ENCODE results near the gene PTPRG. TPM values are rescaled to one million over a fixed set of nuclear protein-coding genes. Genes with fewer than 3 reads are reported as not detected.

PTPRG gene
- polyA plus RNA-seq, 3 donors = not detected

DNA sequence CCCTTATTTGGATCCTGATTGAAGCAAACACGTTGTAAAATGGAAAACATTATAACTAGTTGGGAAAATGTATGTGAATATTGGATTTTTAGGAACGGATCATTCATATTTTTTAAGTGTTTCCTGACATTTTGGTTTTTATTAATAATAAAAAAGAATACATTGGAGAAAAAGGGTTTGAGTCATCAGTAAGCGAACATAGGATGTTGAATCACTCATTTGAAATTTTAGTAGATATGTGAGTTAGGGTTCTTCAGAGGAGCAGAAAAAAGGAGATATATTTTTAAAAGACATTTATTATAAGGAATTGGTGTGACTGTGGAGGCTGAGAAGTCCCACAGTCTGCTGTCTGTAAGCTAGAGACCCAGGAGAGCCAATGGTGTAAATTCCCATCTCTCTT is 258.5 kb downstream of the PTPRG start:
- no peak overlapping the region for H3K4me3 ChIP-seq (replicated peaks in 1 of 3; ENCODE audit: low read depth in 2 of 3, low read length in 3 of 3)
- no peaks in the 10 kb centered on the region for H3K9me3 ChIP-seq (replicated peaks in 1 of 2; ENCODE audit: control insufficient read depth in 1 of 2, insufficient read depth in 1 of 2, low read length in 2 of 2)
- TF ChIP-seq, protein P1, sequence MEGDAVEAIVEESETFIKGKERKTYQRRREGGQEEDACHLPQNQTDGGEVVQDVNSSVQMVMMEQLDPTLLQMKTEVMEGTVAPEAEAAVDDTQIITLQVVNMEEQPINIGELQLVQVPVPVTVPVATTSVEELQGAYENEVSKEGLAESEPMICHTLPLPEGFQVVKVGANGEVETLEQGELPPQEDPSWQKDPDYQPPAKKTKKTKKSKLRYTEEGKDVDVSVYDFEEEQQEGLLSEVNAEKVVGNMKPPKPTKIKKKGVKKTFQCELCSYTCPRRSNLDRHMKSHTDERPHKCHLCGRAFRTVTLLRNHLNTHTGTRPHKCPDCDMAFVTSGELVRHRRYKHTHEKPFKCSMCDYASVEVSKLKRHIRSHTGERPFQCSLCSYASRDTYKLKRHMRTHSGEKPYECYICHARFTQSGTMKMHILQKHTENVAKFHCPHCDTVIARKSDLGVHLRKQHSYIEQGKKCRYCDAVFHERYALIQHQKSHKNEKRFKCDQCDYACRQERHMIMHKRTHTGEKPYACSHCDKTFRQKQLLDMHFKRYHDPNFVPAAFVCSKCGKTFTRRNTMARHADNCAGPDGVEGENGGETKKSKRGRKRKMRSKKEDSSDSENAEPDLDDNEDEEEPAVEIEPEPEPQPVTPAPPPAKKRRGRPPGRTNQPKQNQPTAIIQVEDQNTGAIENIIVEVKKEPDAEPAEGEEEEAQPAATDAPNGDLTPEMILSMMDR (IDR thresholded peaks at IDR 0.05) = no peak
- no peak for DNase-seq
- H3K4me1 ChIP-seq (ENCODE audit: control insufficient read depth in 1 of 2, insufficient read depth in 2 of 2, low read length in 2 of 2) = no peaks in the 10 kb centered on the region
- no peaks in the 10 kb centered on the region for H3K27me3 ChIP-seq (ENCODE audit: control insufficient read depth in 2 of 2, insufficient read depth in 2 of 2, low read length in 2 of 2)
- no peak overlapping the region for H3K27ac Mint-ChIP-seq
- H4K20me1 ChIP-seq (ENCODE audit: insufficient read depth, low read length) = no peaks in the 10 kb centered on the region
- no peaks in the 10 kb centered on the region for H3K36me3 Mint-ChIP-seq
- no peak overlapping the region for H3K4me3 Mint-ChIP-seq
- peaks cover 0 to 4% (median 2%) of the 10 kb centered on the region in 7 donors for H3K9me3 Mint-ChIP-seq
- WGBS (ENCODE audit: insufficient coverage) = 100% methylated on average over 1 of the region's 3 CpGs
- H3K9ac ChIP-seq (ENCODE audit: insufficient read depth, low read length, poor library complexity, severe bottlenecking) = no peak overlapping the region
- intact Hi-C loops (cut with micrococcal nuclease) = no loop called here
- no peak overlapping the region for H2AFZ ChIP-seq (ENCODE audit: insufficient read depth, low read depth, low read length, poor library complexity, severe bottlenecking)
- H3K4me1 Mint-ChIP-seq = no peaks in the 10 kb centered on the region
- H3K4me2 ChIP-seq (replicated peaks; ENCODE audit: extremely low read depth, low read length, poor library complexity, severe bottlenecking) = no peak overlapping the region
- peaks cover 0 to 2% (median 0%) of the 10 kb centered on the region in 3 donors for H3K27me3 Mint-ChIP-seq (ENCODE audit: low read depth in 3 of 3)
- no peak overlapping the region for H3K27ac ChIP-seq (ENCODE audit: low read depth in 1 of 2, low read length in 2 of 2)
- no peaks in the 10 kb centered on the region for H3K79me2 ChIP-seq (ENCODE audit: insufficient read depth, low read length)
- no peaks in the 10 kb centered on the region for H3K36me3 ChIP-seq (replicated peaks in 1 of 2; ENCODE audit: control insufficient read depth in 1 of 2, insufficient read depth in 2 of 2, low read length in 2 of 2)

DNA sequence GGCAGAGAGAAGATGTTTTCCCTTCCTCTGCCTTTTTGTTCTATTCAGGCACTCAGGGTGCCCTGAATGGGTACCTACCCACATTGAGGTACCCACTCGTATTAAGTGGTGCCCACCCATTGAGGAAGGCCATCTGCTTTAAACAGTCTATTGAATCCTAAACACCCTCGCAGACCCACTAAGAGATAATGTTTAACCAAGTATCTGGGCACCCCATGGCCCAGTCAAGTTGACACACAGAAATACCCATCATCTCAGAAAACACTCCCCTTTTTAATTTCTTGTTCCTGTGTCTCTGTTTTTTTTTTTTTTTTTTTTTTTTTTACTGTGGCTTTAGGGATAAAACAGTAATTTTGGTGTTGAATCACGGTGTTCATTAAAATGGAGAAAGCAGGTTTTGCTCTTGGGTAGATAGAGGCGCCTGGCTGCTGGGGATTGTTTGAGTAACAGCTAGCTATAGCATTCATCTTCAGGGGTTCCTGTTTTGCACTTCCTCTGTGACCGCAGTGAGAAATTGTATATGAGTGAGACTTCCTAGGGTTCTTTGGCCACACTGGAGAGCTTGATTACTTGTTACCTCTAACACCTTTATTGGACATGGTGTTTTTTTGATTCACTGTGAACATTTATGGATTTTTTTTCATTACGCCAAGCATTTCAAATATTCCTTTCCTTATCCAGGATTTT is 259.1 kb downstream of the PTPRG start:
- H4K20me1 ChIP-seq (ENCODE audit: insufficient read depth, low read length) = no peaks in the 10 kb centered on the region
- Mint-ChIP-seq H3K9me3 (peaks cover 0 to 4% (median 2%) of the 10 kb centered on the region in 7 donors), H3K4me3 (no peak overlapping the region), H3K36me3 (no peaks in the 10 kb centered on the region), H3K4me1 (no peaks in the 10 kb centered on the region), H3K27ac (no peak overlapping the region), H3K27me3 (ENCODE audit: low read depth in 3 of 3) (peaks cover 0 to 2% (median 0%) of the 10 kb centered on the region in 3 donors)
- no peak for DNase-seq
- no peaks in the 10 kb centered on the region for H3K79me2 ChIP-seq (ENCODE audit: insufficient read depth, low read length)
- TF ChIP-seq, protein P1 (IDR thresholded peaks at IDR 0.05) = no peak
- WGBS (ENCODE audit: insufficient coverage) = 62% methylated on average over 3 of the region's 6 CpGs
- no peaks in the 10 kb centered on the region for H3K9me3 ChIP-seq (replicated peaks in 1 of 2; ENCODE audit: control insufficient read depth in 1 of 2, insufficient read depth in 1 of 2, low read length in 2 of 2)
- H3K27ac ChIP-seq (ENCODE audit: low read depth in 1 of 2, low read length in 2 of 2) = no peak overlapping the region
- no peaks in the 10 kb centered on the region for H3K36me3 ChIP-seq (replicated peaks in 1 of 2; ENCODE audit: control insufficient read depth in 1 of 2, insufficient read depth in 2 of 2, low read length in 2 of 2)
- H3K4me2 ChIP-seq (replicated peaks; ENCODE audit: extremely low read depth, low read length, poor library complexity, severe bottlenecking) = no peak overlapping the region
- H3K9ac ChIP-seq (ENCODE audit: insufficient read depth, low read length, poor library complexity, severe bottlenecking) = no peak overlapping the region
- H3K4me1 ChIP-seq (ENCODE audit: control insufficient read depth in 1 of 2, insufficient read depth in 2 of 2, low read length in 2 of 2) = no peaks in the 10 kb centered on the region
- no peaks in the 10 kb centered on the region for H3K27me3 ChIP-seq (ENCODE audit: control insufficient read depth in 2 of 2, insufficient read depth in 2 of 2, low read length in 2 of 2)
- no peak overlapping the region for H3K4me3 ChIP-seq (replicated peaks in 1 of 3; ENCODE audit: low read depth in 2 of 3, low read length in 3 of 3)
- no peak overlapping the region for H2AFZ ChIP-seq (ENCODE audit: insufficient read depth, low read depth, low read length, poor library complexity, severe bottlenecking)
- intact Hi-C loops (cut with micrococcal nuclease) = no loop called here
